ENCODE results near the gene PSME3.
"Not testable (repeated sequence)": the region's sequence is repeated elsewhere in the genome, so short reads cannot be mapped to it uniquely, and the experiment has no call there.

The PSME3 gene

GRCh38 chr17:42866631-42867575 is 33.7 kb downstream of the PSME3 start:
- in situ Hi-C loops (cut with HindIII; ENCODE audit: low sequenced_read_pairs): no loop called here
- TF ChIP-seq CTCF (IDR thresholded peaks at IDR 0.05; ENCODE audit: low read depth, low read length): no peak
- no peak overlapping the region for H3K4me3 ChIP-seq (ENCODE audit: low read depth, low read length)
- no peak for DNase-seq (ENCODE audit: low read depth, low spot score)

- in situ Hi-C loops (cut with HindIII; ENCODE audit: low sequenced_read_pairs); DNase-seq (ENCODE audit: low read depth, low spot score); H3K4me3 ChIP-seq (ENCODE audit: low read depth, low read length): not testable (repeated sequence)
Observed at GRCh38 chr17:42867694-42868261, 34.6 kb downstream of the PSME3 start.

GRCh38 chr17:42868338-42868737 is 35.1 kb downstream of the PSME3 start:
- no peak for TF ChIP-seq CTCF (IDR thresholded peaks at IDR 0.05; ENCODE audit: low read depth, low read length)
- in situ Hi-C loops (cut with HindIII; ENCODE audit: low sequenced_read_pairs): no loop called here
- DNase-seq (ENCODE audit: low read depth, low spot score): no peak
- no peak overlapping the region for H3K4me3 ChIP-seq (ENCODE audit: low read depth, low read length)

GRCh38 chr17:42871647-42872046 is 38.5 kb downstream of the PSME3 start:
- in situ Hi-C loops (cut with HindIII; ENCODE audit: low sequenced_read_pairs): no loop called here
- no peak overlapping the region for H3K4me3 ChIP-seq (ENCODE audit: low read depth, low read length)
- no peak for DNase-seq (ENCODE audit: low read depth, low spot score)
- no peak for TF ChIP-seq CTCF (IDR thresholded peaks at IDR 0.05; ENCODE audit: low read depth, low read length)

GRCh38 chr17:42872251-42872965 is 39.2 kb downstream of the PSME3 start:
- DNase-seq (ENCODE audit: low read depth, low spot score): no peak
- in situ Hi-C loops (cut with HindIII; ENCODE audit: low sequenced_read_pairs): no loop called here

GRCh38 chr17:42873315-42873714 is 40.1 kb downstream of the PSME3 start:
- no peak overlapping the region for H3K4me3 ChIP-seq (ENCODE audit: low read depth, low read length)
- TF ChIP-seq CTCF (IDR thresholded peaks at IDR 0.05; ENCODE audit: low read depth, low read length): no peak
- in situ Hi-C loops (cut with HindIII; ENCODE audit: low sequenced_read_pairs): no loop called here
- DNase-seq (ENCODE audit: low read depth, low spot score): no peak

More at GRCh38 chr17:42872251-42872965, 39.2 kb downstream of the PSME3 start:
- no peak overlapping the region for H3K4me3 ChIP-seq (ENCODE audit: low read depth, low read length)
- TF ChIP-seq CTCF (IDR thresholded peaks at IDR 0.05; ENCODE audit: low read depth, low read length): no peak

- H3K4me3 ChIP-seq (ENCODE audit: low read depth, low read length); in situ Hi-C loops (cut with HindIII; ENCODE audit: low sequenced_read_pairs); DNase-seq (ENCODE audit: low read depth, low spot score): not testable (repeated sequence)
Observed at GRCh38 chr17:42873932-42874695, 40.9 kb downstream of the PSME3 start.

Measured in astrocyte of the spinal cord (primary cell).